GM21360 (cell line): ENCODE measurements around the gene RND2.

Experiments
- ATAC-seq: cut with Tn5 transposase; IDR thresholded peaks from one replicate; pipeline ENCODE4 v1.9.1; 2021; ENCODE audit warnings: mild to moderate bottlenecking, moderate library complexity; ENCODE audit not compliant: unreplicated experiment

Gene RND2

DNA sequence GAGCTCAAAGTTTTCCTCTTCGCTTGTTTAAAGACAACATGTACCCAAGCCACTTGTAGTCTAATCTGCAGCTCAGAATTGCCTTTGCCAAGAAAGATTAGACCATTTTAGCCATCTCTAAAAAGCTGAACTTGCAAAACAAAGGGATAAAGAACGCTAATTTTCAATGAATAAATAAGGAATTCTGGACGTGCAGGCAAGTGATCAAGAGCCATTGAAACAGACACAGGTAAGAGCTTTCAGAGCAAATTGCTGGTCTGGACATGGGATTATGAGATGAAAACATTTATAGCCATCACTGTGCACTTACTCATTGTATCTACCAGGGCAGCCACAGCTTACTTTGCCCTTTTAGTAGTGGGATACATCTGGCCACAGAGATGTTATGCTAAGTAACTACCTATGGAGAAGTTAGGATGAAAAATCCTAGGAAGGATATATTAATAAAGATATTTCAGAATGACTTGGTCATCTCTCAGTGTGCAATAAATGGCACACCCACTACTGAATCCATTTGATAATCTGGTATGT, 44.4 kb downstream of the RND2 start:
- no peak for ATAC-seq

- no peak for ATAC-seq
These were observed 45.2 kb downstream of the RND2 start for GRCh38 chr17:43070257-43070656.

- no peak for ATAC-seq
These were observed 45.8 kb downstream of the RND2 start for GRCh38 chr17:43070872-43071271.

GRCh38 chr17:43074869-43075268, 49.8 kb downstream of the RND2 start:
- no peak for ATAC-seq

GRCh38 chr17:43079641-43080302, 54.7 kb downstream of the RND2 start:
- ATAC-seq = no peak
